Neural progenitor cell (in vitro differentiated cells): Measurements from ENCODE around the gene CTSO. TPM values are rescaled to one million over a fixed set of nuclear protein-coding genes. Genes with fewer than 3 reads are reported as not detected.

Experiments
- DNase-seq: peaks from one replicate; pipeline ENCODE4 v3.0.0-alpha.2; 2016; ENCODE audit warnings: low spot score
- H2AFZ ChIP-seq: fragments of 200-600 bp; sonication (generic); replicated peaks from 2 replicates; pipeline ENCODE4 v1.6.1; 2016; ENCODE audit warnings: antibody characterized with exemption
- H3F3A ChIP-seq: fragments of 200-600 bp; sonication (generic); 2 replicates; pipeline ENCODE4 v1.6.1; 2016; ENCODE audit warnings: antibody characterized with exemption, low read depth
- H3K27ac ChIP-seq: fragments of 200-600 bp; sonication (generic); 2 replicates; pipeline ENCODE4 v1.5.1; 2016; ENCODE audit warnings: mild to moderate bottlenecking
- H3K27me3 ChIP-seq: fragments of 200-600 bp; sonication (generic); 2 replicates; pipeline ENCODE4 v1.6.1; 2016; ENCODE audit warnings: mild to moderate bottlenecking, moderate library complexity
- H3K36me3 ChIP-seq: fragments of 200-600 bp; sonication (generic); 2 replicates; pipeline ENCODE4 v1.5.1; 2016
- H3K4me1 ChIP-seq: fragments of 200-600 bp; sonication (generic); 2 replicates; pipeline ENCODE4 v1.6.1; 2016; ENCODE audit warnings: mixed run types
- H3K4me2 ChIP-seq: fragments of 200-600 bp; sonication (generic); 2 replicates; pipeline ENCODE4 v1.6.1; 2016
- H3K4me3 ChIP-seq: fragments of 200-600 bp; sonication (generic); 2 replicates; pipeline ENCODE4 v1.5.1; 2016
- H3K79me2 ChIP-seq: fragments of 200-600 bp; sonication (generic); 2 replicates; pipeline ENCODE4 v1.6.1; 2016; ENCODE audit warnings: low read depth
- H3K9ac ChIP-seq: fragments of 200-600 bp; sonication (generic); 2 replicates; pipeline ENCODE4 v1.6.1; 2016
- H3K9me3 ChIP-seq: fragments of 200-600 bp; sonication (generic); 2 replicates; pipeline ENCODE4 v1.5.1; 2016; ENCODE audit warnings: low read depth
- H4K20me1 ChIP-seq: fragments of 200-600 bp; sonication (generic); 2 replicates; pipeline ENCODE4 v1.6.1; 2016; ENCODE audit warnings: low read depth
- H3K27ac Mint-ChIP-seq: 3 replicates; pipeline ENCODE4 v1.8.0; 2021; ENCODE audit warnings: mixed read lengths
- H3K27me3 Mint-ChIP-seq: 2 replicates; pipeline ENCODE4 v1.8.0; 2022; ENCODE audit warnings: low read depth, mild to moderate bottlenecking, inconsistent platforms, moderate library complexity, mixed read lengths; ENCODE audit not compliant: insufficient read depth
- H3K36me3 Mint-ChIP-seq: 3 replicates; pipeline ENCODE4 v1.8.0; 2021; ENCODE audit warnings: mixed read lengths
- H3K4me1 Mint-ChIP-seq: 3 replicates; pipeline ENCODE4 v1.8.0; 2021; ENCODE audit warnings: mixed read lengths
- H3K4me3 Mint-ChIP-seq: 3 replicates; pipeline ENCODE4 v1.8.0; 2021; ENCODE audit warnings: mild to moderate bottlenecking, moderate library complexity, mixed read lengths
- H3K9me3 Mint-ChIP-seq: 3 replicates; pipeline ENCODE4 v1.8.0; 2020; ENCODE audit warnings: mixed read lengths
- CTCF ChIP-seq: fragments of 200-600 bp; sonication (generic); IDR thresholded peaks from 2 replicates; pipeline ENCODE4 v1.5.1; 2017; ENCODE audit warnings: antibody characterized with exemption, mild to moderate bottlenecking
- EZH2 ChIP-seq: fragments of 200-600 bp; sonication (generic); IDR thresholded peaks from 2 replicates; pipeline ENCODE4 v1.6.1; 2017; ENCODE audit warnings: antibody characterized with exemption, mild to moderate bottlenecking, moderate library complexity
- EZH2phosphoT487 ChIP-seq: fragments of 200-600 bp; sonication (generic); IDR thresholded peaks from 2 replicates; pipeline ENCODE4 v1.6.1; 2017; ENCODE audit warnings: antibody characterized with exemption
- total RNA-seq: library from RNA; depleted of rRNA; stranded (reverse); fragments of >200 nt; gene quantifications from 2 replicates; pipeline ENCODE4 v1.2.3, GENCODE V29; 2015; ENCODE audit warnings: low replicate concordance

Gene CTSO
- total RNA-seq, 1 donor from 2014 or later, result 3.2 TPM

GRCh38 chr4:155966171-155966570 is 12.5 kb upstream of the CTSO start:
- Mint-ChIP-seq H3K27ac (no peak overlapping the region), H3K9me3 (peaks cover 5% of the 10 kb centered on the region), H3K27me3 (peaks cover 4% of the 10 kb centered on the region), H3K4me3 (no peak overlapping the region), H3K4me1 (peaks cover 15% of the 10 kb centered on the region), H3K36me3 (no peaks in the 10 kb centered on the region)
- no peak for DNase-seq
- Histone ChIP-seq H3F3A (no peaks in the 10 kb centered on the region), H3K4me2 (no peak overlapping the region), H3K79me2 (no peaks in the 10 kb centered on the region), H3K9ac (no peak overlapping the region), H4K20me1 (no peaks in the 10 kb centered on the region), H3K4me1 (no peaks in the 10 kb centered on the region), H2AFZ (no peak overlapping the region), H3K4me3 (no peak overlapping the region), H3K27me3 (no peaks in the 10 kb centered on the region), H3K36me3 (no peaks in the 10 kb centered on the region), H3K9me3 (no peaks in the 10 kb centered on the region), H3K27ac (no peak overlapping the region)
- TF ChIP-seq EZH2phosphoT487, result no peak
- no peak for TF ChIP-seq EZH2
- TF ChIP-seq CTCF, result no peak

GRCh38 chr4:155964016-155964891 is 10.6 kb upstream of the CTSO start:
- Histone ChIP-seq H4K20me1 (no peaks in the 10 kb centered on the region), H3K4me2 (no peak overlapping the region), H3K36me3 (no peaks in the 10 kb centered on the region), H3K4me1 (peaks cover 4% of the 10 kb centered on the region), H3K9me3 (no peaks in the 10 kb centered on the region), H3K9ac (no peak overlapping the region), H3K4me3 (no peak overlapping the region), H3K27ac (no peak overlapping the region), H3K79me2 (no peaks in the 10 kb centered on the region), H3K27me3 (no peaks in the 10 kb centered on the region), H3F3A (no peaks in the 10 kb centered on the region), H2AFZ (no peak overlapping the region)
- DNase-seq, result no peak
- no peak overlapping the region for H3K4me3 Mint-ChIP-seq
- peaks cover 4% of the 10 kb centered on the region for H3K27me3 Mint-ChIP-seq
- peaks cover 5% of the 10 kb centered on the region for H3K9me3 Mint-ChIP-seq
- no peaks in the 10 kb centered on the region for H3K36me3 Mint-ChIP-seq
- H3K27ac Mint-ChIP-seq, result no peak overlapping the region
- peaks cover 17% of the 10 kb centered on the region for H3K4me1 Mint-ChIP-seq
- TF ChIP-seq EZH2 (no peak), EZH2phosphoT487 (no peak), CTCF (no peak)

GRCh38 chr4:155962767-155963166 is 9.1 kb upstream of the CTSO start:
- peaks cover 17% of the 10 kb centered on the region for H3K4me1 Mint-ChIP-seq
- Histone ChIP-seq H3K79me2 (no peaks in the 10 kb centered on the region), H3K4me3 (no peak overlapping the region), H3K4me1 (peaks cover 4% of the 10 kb centered on the region), H4K20me1 (no peaks in the 10 kb centered on the region), H3K9me3 (no peaks in the 10 kb centered on the region), H3K27me3 (no peaks in the 10 kb centered on the region), H3K4me2 (no peak overlapping the region), H2AFZ (no peak overlapping the region), H3K27ac (no peak overlapping the region), H3F3A (no peaks in the 10 kb centered on the region), H3K9ac (no peak overlapping the region), H3K36me3 (no peaks in the 10 kb centered on the region)
- H3K4me3 Mint-ChIP-seq, result no peak overlapping the region
- TF ChIP-seq CTCF, result no peak
- TF ChIP-seq EZH2phosphoT487, result no peak
- TF ChIP-seq EZH2, result no peak
- DNase-seq, result no peak
- peaks cover under 1% of the 10 kb centered on the region for H3K27me3 Mint-ChIP-seq
- H3K27ac Mint-ChIP-seq, result no peak overlapping the region
- no peaks in the 10 kb centered on the region for H3K36me3 Mint-ChIP-seq
- peaks cover under 1% of the 10 kb centered on the region for H3K9me3 Mint-ChIP-seq
